ENCODE results near the gene CDK5R1.

The CDK5R1 gene

DNA sequence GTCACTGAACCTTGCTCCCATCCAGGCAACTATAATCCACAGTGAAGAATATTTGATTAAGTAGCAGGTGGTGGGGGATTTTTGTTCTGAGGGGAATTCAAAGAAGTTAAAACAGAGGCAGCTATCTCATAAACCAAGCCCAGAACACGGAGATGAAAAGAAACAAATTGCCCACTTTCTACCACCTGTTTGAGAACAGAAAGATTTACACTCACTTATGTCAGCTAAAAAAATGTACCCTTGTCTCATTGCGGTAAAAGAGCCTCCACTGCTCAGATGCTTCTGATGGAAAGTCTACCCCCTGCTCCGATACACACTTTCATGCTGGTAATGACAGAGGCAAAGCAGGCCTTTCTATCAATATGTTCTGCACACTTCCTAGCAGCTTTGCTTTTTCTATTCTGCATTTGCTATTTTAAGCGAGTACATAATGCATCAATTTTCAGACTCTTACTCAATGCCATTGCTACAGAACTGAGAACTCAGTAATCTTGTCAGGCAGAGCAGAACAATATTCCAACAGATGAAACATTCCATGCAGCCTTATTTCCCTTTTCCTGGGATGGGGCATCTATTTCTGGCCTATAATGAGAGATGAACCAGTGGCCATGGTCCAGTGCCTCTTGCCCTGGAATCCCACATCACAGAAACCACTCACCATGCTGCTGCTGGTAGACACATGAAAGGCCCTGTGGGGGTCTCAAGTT lies 29.0 kb downstream of the CDK5R1 start:
- H3K9me2 ChIP-seq (replicated peaks; ENCODE audit: low read depth, low read length): no peaks in the 10 kb centered on the region
- TF ChIP-seq EZH2phosphoT487 (IDR thresholded peaks at IDR 0.05; ENCODE audit: borderline replicate concordance): no peak
- TF ChIP-seq, protein P1, sequence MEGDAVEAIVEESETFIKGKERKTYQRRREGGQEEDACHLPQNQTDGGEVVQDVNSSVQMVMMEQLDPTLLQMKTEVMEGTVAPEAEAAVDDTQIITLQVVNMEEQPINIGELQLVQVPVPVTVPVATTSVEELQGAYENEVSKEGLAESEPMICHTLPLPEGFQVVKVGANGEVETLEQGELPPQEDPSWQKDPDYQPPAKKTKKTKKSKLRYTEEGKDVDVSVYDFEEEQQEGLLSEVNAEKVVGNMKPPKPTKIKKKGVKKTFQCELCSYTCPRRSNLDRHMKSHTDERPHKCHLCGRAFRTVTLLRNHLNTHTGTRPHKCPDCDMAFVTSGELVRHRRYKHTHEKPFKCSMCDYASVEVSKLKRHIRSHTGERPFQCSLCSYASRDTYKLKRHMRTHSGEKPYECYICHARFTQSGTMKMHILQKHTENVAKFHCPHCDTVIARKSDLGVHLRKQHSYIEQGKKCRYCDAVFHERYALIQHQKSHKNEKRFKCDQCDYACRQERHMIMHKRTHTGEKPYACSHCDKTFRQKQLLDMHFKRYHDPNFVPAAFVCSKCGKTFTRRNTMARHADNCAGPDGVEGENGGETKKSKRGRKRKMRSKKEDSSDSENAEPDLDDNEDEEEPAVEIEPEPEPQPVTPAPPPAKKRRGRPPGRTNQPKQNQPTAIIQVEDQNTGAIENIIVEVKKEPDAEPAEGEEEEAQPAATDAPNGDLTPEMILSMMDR (conservative IDR thresholded peaks at IDR 0.05; ENCODE audit: low read length): no peak
- no peaks in the 10 kb centered on the region for H4K20me1 ChIP-seq (ENCODE audit: insufficient read depth, low read length, poor library complexity, severe bottlenecking)
- H3K4me2 ChIP-seq (ENCODE audit: low read depth, low read length, poor library complexity, severe bottlenecking): no peak overlapping the region
- H3K79me2 ChIP-seq (ENCODE audit: insufficient read depth, low read length): no peaks in the 10 kb centered on the region
- no peak overlapping the region for H3K4me3 ChIP-seq (ENCODE audit: low read length, poor library complexity, severe bottlenecking)
- H3K9ac ChIP-seq (ENCODE audit: low read depth, low read length, poor library complexity, severe bottlenecking): no peak overlapping the region
- H3K9me3 ChIP-seq (ENCODE audit: insufficient read depth, low read depth, low read length): no peaks in the 10 kb centered on the region
- H3K36me3 ChIP-seq (ENCODE audit: insufficient read depth, low read length): no peaks in the 10 kb centered on the region
- H3K4me1 ChIP-seq (ENCODE audit: insufficient read depth, low read length, poor library complexity, severe bottlenecking): peaks cover 10% of the 10 kb centered on the region
- peaks cover 5% of the 10 kb centered on the region for H3K27me3 ChIP-seq (ENCODE audit: insufficient read depth, low read length, poor library complexity, severe bottlenecking)
- H3F3A ChIP-seq (ENCODE audit: low read depth): no peaks in the 10 kb centered on the region
- H2AFZ ChIP-seq (ENCODE audit: low read length): no peak overlapping the region

DNA sequence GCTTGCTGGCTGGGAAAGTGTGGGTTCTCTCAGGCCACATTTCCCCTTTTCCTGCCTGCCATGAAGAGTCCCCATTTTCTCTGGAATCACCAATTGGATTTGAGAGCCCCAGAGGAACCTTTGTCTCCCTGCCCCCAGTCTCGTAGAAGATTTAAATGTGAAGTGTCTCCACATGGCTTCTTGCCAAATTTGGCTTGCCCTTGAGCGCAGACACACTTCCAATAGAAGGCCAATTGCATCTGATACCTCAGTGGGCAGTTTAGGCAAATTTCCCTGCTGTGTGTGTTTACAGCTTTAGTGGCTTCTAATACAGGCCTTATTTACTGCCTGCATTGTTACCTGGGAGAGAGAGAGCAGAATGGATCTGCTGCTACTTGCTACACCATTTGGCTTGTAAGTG lies 29.7 kb downstream of the CDK5R1 start:
- Histone ChIP-seq H4K20me1 (ENCODE audit: insufficient read depth, low read length, poor library complexity, severe bottlenecking) (no peaks in the 10 kb centered on the region), H2AFZ (ENCODE audit: low read length) (no peak overlapping the region), H3K4me2 (ENCODE audit: low read depth, low read length, poor library complexity, severe bottlenecking) (no peak overlapping the region), H3K4me1 (ENCODE audit: insufficient read depth, low read length, poor library complexity, severe bottlenecking) (peaks cover 10% of the 10 kb centered on the region), H3K9me2 (replicated peaks; ENCODE audit: low read depth, low read length) (no peaks in the 10 kb centered on the region), H3K4me3 (ENCODE audit: low read length, poor library complexity, severe bottlenecking) (no peak overlapping the region), H3K36me3 (ENCODE audit: insufficient read depth, low read length) (no peaks in the 10 kb centered on the region), H3K27me3 (ENCODE audit: insufficient read depth, low read length, poor library complexity, severe bottlenecking) (peaks cover 5% of the 10 kb centered on the region), H3K79me2 (ENCODE audit: insufficient read depth, low read length) (no peaks in the 10 kb centered on the region), H3F3A (ENCODE audit: low read depth) (no peaks in the 10 kb centered on the region), H3K9me3 (ENCODE audit: insufficient read depth, low read depth, low read length) (no peaks in the 10 kb centered on the region), H3K9ac (ENCODE audit: low read depth, low read length, poor library complexity, severe bottlenecking) (no peak overlapping the region)
- TF ChIP-seq, protein P1 (conservative IDR thresholded peaks at IDR 0.05; ENCODE audit: low read length): no peak
- TF ChIP-seq EZH2phosphoT487 (IDR thresholded peaks at IDR 0.05; ENCODE audit: borderline replicate concordance): no peak

DNA sequence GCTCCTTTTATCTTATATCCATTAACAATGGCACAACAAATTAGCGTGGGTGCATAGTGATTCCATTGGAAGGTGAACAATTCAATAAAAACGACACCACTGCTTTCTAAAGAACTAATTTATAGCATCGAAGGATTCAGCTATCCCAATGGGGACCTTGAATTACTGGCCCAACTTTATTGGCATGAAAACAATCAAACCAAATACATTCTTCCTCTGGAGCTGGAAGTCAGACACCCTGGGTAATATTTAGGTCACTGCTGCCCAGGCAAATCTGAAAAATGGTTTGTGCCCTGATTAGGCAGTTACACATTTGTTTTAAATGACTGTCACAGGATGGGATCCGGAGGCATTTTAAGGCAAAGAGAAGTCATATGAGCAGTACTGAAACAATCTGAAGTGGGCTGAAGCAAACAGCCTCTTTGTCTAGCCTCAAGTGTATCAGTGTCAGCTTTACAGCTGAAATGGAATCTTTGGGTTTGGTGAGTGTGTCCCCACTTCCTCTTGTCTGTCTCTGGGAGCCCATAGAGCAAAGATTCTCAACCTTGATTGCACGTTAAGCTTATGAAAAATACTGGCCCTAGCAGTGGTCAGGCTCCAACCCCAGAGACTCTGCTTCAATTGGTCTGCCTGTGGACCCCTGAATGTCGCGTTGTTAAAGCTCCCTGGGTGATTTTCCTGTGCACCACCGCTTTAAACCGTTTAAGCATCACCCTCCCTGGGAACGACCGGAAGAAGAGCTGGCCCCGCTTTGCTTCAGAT lies 30.3 kb downstream of the CDK5R1 start:
- no peaks in the 10 kb centered on the region for H3K9me2 ChIP-seq (replicated peaks; ENCODE audit: low read depth, low read length)
- no peak overlapping the region for H2AFZ ChIP-seq (ENCODE audit: low read length)
- H4K20me1 ChIP-seq (ENCODE audit: insufficient read depth, low read length, poor library complexity, severe bottlenecking): no peaks in the 10 kb centered on the region
- no peaks in the 10 kb centered on the region for H3K36me3 ChIP-seq (ENCODE audit: insufficient read depth, low read length)
- H3K4me2 ChIP-seq (ENCODE audit: low read depth, low read length, poor library complexity, severe bottlenecking): no peak overlapping the region
- TF ChIP-seq EZH2phosphoT487 (IDR thresholded peaks at IDR 0.05; ENCODE audit: borderline replicate concordance): no peak
- TF ChIP-seq, protein P1 (conservative IDR thresholded peaks at IDR 0.05; ENCODE audit: low read length): no peak
- H3K27me3 ChIP-seq (ENCODE audit: insufficient read depth, low read length, poor library complexity, severe bottlenecking): peaks cover 5% of the 10 kb centered on the region
- H3K9me3 ChIP-seq (ENCODE audit: insufficient read depth, low read depth, low read length): no peaks in the 10 kb centered on the region
- H3F3A ChIP-seq (ENCODE audit: low read depth): no peaks in the 10 kb centered on the region
- no peak overlapping the region for H3K9ac ChIP-seq (ENCODE audit: low read depth, low read length, poor library complexity, severe bottlenecking)
- no peaks in the 10 kb centered on the region for H3K79me2 ChIP-seq (ENCODE audit: insufficient read depth, low read length)
- peaks cover 10% of the 10 kb centered on the region for H3K4me1 ChIP-seq (ENCODE audit: insufficient read depth, low read length, poor library complexity, severe bottlenecking)
- H3K4me3 ChIP-seq (ENCODE audit: low read length, poor library complexity, severe bottlenecking): no peak overlapping the region
